GM19328 (cell line): ENCODE data around the gene GCH1.
"Not testable (repeated sequence)": the region's sequence is repeated elsewhere in the genome, so short reads cannot be mapped to it uniquely, and the experiment has no call there.

Source experiments
- ATAC-seq: cut with Tn5 transposase; IDR thresholded peaks from one replicate; pipeline ENCODE4 v1.9.1; 2021; ENCODE audit warnings: mild to moderate bottlenecking, moderate library complexity; ENCODE audit not compliant: unreplicated experiment

The GCH1 gene

GRCh38 chr14:54870154-54871090 is 32.2 kb downstream of the GCH1 start:
- not testable (repeated sequence) for ATAC-seq

GRCh38 chr14:54867011-54867410 is 35.6 kb downstream of the GCH1 start:
- ATAC-seq = no peak

- no peak for ATAC-seq
These were observed 36.0 kb downstream of the GCH1 start for GRCh38 chr14:54866588-54866987.

- no peak for ATAC-seq
These were observed 38.1 kb downstream of the GCH1 start for GRCh38 chr14:54864526-54864925.

GRCh38 chr14:54857830-54858269 is 44.8 kb downstream of the GCH1 start:
- ATAC-seq = no peak

- no peak for ATAC-seq
These were observed 46.5 kb downstream of the GCH1 start for GRCh38 chr14:54856152-54856551.

- no peak for ATAC-seq
These were observed 48.4 kb downstream of the GCH1 start for GRCh38 chr14:54854181-54854580.

GRCh38 chr14:54853339-54853738 is 49.3 kb downstream of the GCH1 start:
- no peak for ATAC-seq

- ATAC-seq = no peak
These were observed 50.4 kb downstream of the GCH1 start for GRCh38 chr14:54852215-54852614.

- no peak for ATAC-seq
These were observed 53.7 kb downstream of the GCH1 start for GRCh38 chr14:54848910-54849309.

- no peak for ATAC-seq
These were observed 57.0 kb downstream of the GCH1 start for GRCh38 chr14:54845641-54846040.

- ATAC-seq = no peak
These were observed 58.1 kb downstream of the GCH1 start for GRCh38 chr14:54844479-54844878.

- ATAC-seq = no peak
These were observed 61.8 kb downstream of the GCH1 start for GRCh38 chr14:54840798-54841197.

GRCh38 chr14:54840336-54840735 is 62.3 kb downstream of the GCH1 start:
- no peak for ATAC-seq

- ATAC-seq = no peak
These were observed 62.9 kb downstream of the GCH1 start for GRCh38 chr14:54839701-54840119.

- ATAC-seq = no peak
These were observed 63.6 kb downstream of the GCH1 start for GRCh38 chr14:54838931-54839512.

GRCh38 chr14:54837508-54838149 is 65.0 kb downstream of the GCH1 start:
- ATAC-seq = no peak

- ATAC-seq = no peak
These were observed 66.4 kb downstream of the GCH1 start for GRCh38 chr14:54836231-54836630.

GRCh38 chr14:54834727-54835126 is 67.9 kb downstream of the GCH1 start:
- no peak for ATAC-seq

- no peak for ATAC-seq
These were observed 68.5 kb downstream of the GCH1 start for GRCh38 chr14:54834081-54834480.

- ATAC-seq = no peak
These were observed 72.0 kb downstream of the GCH1 start for GRCh38 chr14:54830650-54831049.
